ENCODE measurements around the gene ETNK2.

ETNK2 gene

GRCh38 chr1:204149107-204149506, 2.7 kb downstream of the ETNK2 start:
- peaks cover 0 to 10% of the 10 kb centered on the region in 2 donors for H3K4me1 ChIP-seq (ENCODE audit: control insufficient read depth in 1 of 2, insufficient read depth in 2 of 2, low read length in 2 of 2)
- H3K27ac ChIP-seq (ENCODE audit: low read depth, low read length): no peak overlapping the region
- H3K27me3 ChIP-seq (ENCODE audit: control insufficient read depth in 1 of 2, insufficient read depth in 2 of 2, low read length in 2 of 2): peaks cover 5 to 9% of the 10 kb centered on the region in 2 donors
- H3K4me3 ChIP-seq (ENCODE audit: low read depth in 1 of 2, low read length in 2 of 2): no peak overlapping the region
- H3K36me3 ChIP-seq (ENCODE audit: control insufficient read depth in 1 of 2, insufficient read depth in 2 of 2, low read length in 2 of 2): no peaks in the 10 kb centered on the region
- no peaks in the 10 kb centered on the region for H3K9me3 ChIP-seq (ENCODE audit: control insufficient read depth in 1 of 2, low read length in 2 of 2)
- H3K9ac ChIP-seq (ENCODE audit: low read depth in 1 of 2, low read length in 2 of 2): no peak overlapping the region

- Histone ChIP-seq H3K27me3 (ENCODE audit: control insufficient read depth in 1 of 2, insufficient read depth in 2 of 2, low read length in 2 of 2) (peaks cover 3 to 9% of the 10 kb centered on the region in 2 donors), H3K36me3 (ENCODE audit: control insufficient read depth in 1 of 2, insufficient read depth in 2 of 2, low read length in 2 of 2) (no peaks in the 10 kb centered on the region), H3K9ac (ENCODE audit: low read depth in 1 of 2, low read length in 2 of 2) (no peak overlapping the region), H3K4me1 (ENCODE audit: control insufficient read depth in 1 of 2, insufficient read depth in 2 of 2, low read length in 2 of 2) (peaks cover 0 to 10% of the 10 kb centered on the region in 2 donors), H3K9me3 (ENCODE audit: control insufficient read depth in 1 of 2, low read length in 2 of 2) (no peaks in the 10 kb centered on the region), H3K4me3 (ENCODE audit: low read depth in 1 of 2, low read length in 2 of 2) (no peak overlapping the region), H3K27ac (ENCODE audit: low read depth, low read length) (no peak overlapping the region)
Observed at GRCh38 chr1:204147406-204148383, 4.1 kb downstream of the ETNK2 start.

- Histone ChIP-seq H3K9me3 (ENCODE audit: control insufficient read depth in 1 of 2, low read length in 2 of 2) (no peaks in the 10 kb centered on the region), H3K27ac (ENCODE audit: low read depth, low read length) (no peak overlapping the region), H3K4me3 (ENCODE audit: low read depth in 1 of 2, low read length in 2 of 2) (no peak overlapping the region), H3K9ac (ENCODE audit: low read depth in 1 of 2, low read length in 2 of 2) (no peak overlapping the region), H3K36me3 (ENCODE audit: control insufficient read depth in 1 of 2, insufficient read depth in 2 of 2, low read length in 2 of 2) (no peaks in the 10 kb centered on the region), H3K27me3 (ENCODE audit: control insufficient read depth in 1 of 2, insufficient read depth in 2 of 2, low read length in 2 of 2) (peaks cover 0 to 6% of the 10 kb centered on the region in 2 donors), H3K4me1 (ENCODE audit: control insufficient read depth in 1 of 2, insufficient read depth in 2 of 2, low read length in 2 of 2) (peaks cover 0 to 4% of the 10 kb centered on the region in 2 donors)
Observed at GRCh38 chr1:204146965-204147364, 4.9 kb downstream of the ETNK2 start.

GRCh38 chr1:204146309-204146708, 5.5 kb downstream of the ETNK2 start:
- Histone ChIP-seq H3K9ac (ENCODE audit: low read depth in 1 of 2, low read length in 2 of 2) (no peak overlapping the region), H3K27me3 (ENCODE audit: control insufficient read depth in 1 of 2, insufficient read depth in 2 of 2, low read length in 2 of 2) (peaks cover 0 to 2% of the 10 kb centered on the region in 2 donors), H3K4me3 (ENCODE audit: low read depth in 1 of 2, low read length in 2 of 2) (no peak overlapping the region), H3K9me3 (ENCODE audit: control insufficient read depth in 1 of 2, low read length in 2 of 2) (no peaks in the 10 kb centered on the region), H3K36me3 (ENCODE audit: control insufficient read depth in 1 of 2, insufficient read depth in 2 of 2, low read length in 2 of 2) (no peaks in the 10 kb centered on the region), H3K27ac (ENCODE audit: low read depth, low read length) (no peak overlapping the region), H3K4me1 (ENCODE audit: control insufficient read depth in 1 of 2, insufficient read depth in 2 of 2, low read length in 2 of 2) (peaks cover 0 to under 1% of the 10 kb centered on the region in 2 donors)

GRCh38 chr1:204145033-204145504, 6.8 kb downstream of the ETNK2 start:
- Histone ChIP-seq H3K27ac (ENCODE audit: low read depth, low read length) (no peak overlapping the region), H3K27me3 (ENCODE audit: control insufficient read depth in 1 of 2, insufficient read depth in 2 of 2, low read length in 2 of 2) (no peaks in the 10 kb centered on the region), H3K36me3 (ENCODE audit: control insufficient read depth in 1 of 2, insufficient read depth in 2 of 2, low read length in 2 of 2) (no peaks in the 10 kb centered on the region), H3K9me3 (ENCODE audit: control insufficient read depth in 1 of 2, low read length in 2 of 2) (no peaks in the 10 kb centered on the region), H3K9ac (ENCODE audit: low read depth in 1 of 2, low read length in 2 of 2) (no peak overlapping the region), H3K4me1 (ENCODE audit: control insufficient read depth in 1 of 2, insufficient read depth in 2 of 2, low read length in 2 of 2) (no peaks in the 10 kb centered on the region), H3K4me3 (ENCODE audit: low read depth in 1 of 2, low read length in 2 of 2) (no peak overlapping the region)

GRCh38 chr1:204143276-204144041, 8.4 kb downstream of the ETNK2 start:
- Histone ChIP-seq H3K4me3 (ENCODE audit: low read depth in 1 of 2, low read length in 2 of 2) (no peak overlapping the region), H3K27me3 (ENCODE audit: control insufficient read depth in 1 of 2, insufficient read depth in 2 of 2, low read length in 2 of 2) (no peaks in the 10 kb centered on the region), H3K27ac (ENCODE audit: low read depth, low read length) (no peak overlapping the region), H3K9me3 (ENCODE audit: control insufficient read depth in 1 of 2, low read length in 2 of 2) (no peaks in the 10 kb centered on the region), H3K9ac (ENCODE audit: low read depth in 1 of 2, low read length in 2 of 2) (no peak overlapping the region), H3K4me1 (ENCODE audit: control insufficient read depth in 1 of 2, insufficient read depth in 2 of 2, low read length in 2 of 2) (no peaks in the 10 kb centered on the region), H3K36me3 (ENCODE audit: control insufficient read depth in 1 of 2, insufficient read depth in 2 of 2, low read length in 2 of 2) (no peaks in the 10 kb centered on the region)

GRCh38 chr1:204142032-204142974, 9.5 kb downstream of the ETNK2 start:
- no peaks in the 10 kb centered on the region for H3K27me3 ChIP-seq (ENCODE audit: control insufficient read depth in 1 of 2, insufficient read depth in 2 of 2, low read length in 2 of 2)
- no peak overlapping the region for H3K27ac ChIP-seq (ENCODE audit: low read depth, low read length)
- no peaks in the 10 kb centered on the region for H3K4me1 ChIP-seq (ENCODE audit: control insufficient read depth in 1 of 2, insufficient read depth in 2 of 2, low read length in 2 of 2)
- H3K9ac ChIP-seq (ENCODE audit: low read depth in 1 of 2, low read length in 2 of 2): no peak overlapping the region
- H3K4me3 ChIP-seq (ENCODE audit: low read depth in 1 of 2, low read length in 2 of 2): no peak overlapping the region
- no peaks in the 10 kb centered on the region for H3K36me3 ChIP-seq (ENCODE audit: control insufficient read depth in 1 of 2, insufficient read depth in 2 of 2, low read length in 2 of 2)
- no peaks in the 10 kb centered on the region for H3K9me3 ChIP-seq (ENCODE audit: control insufficient read depth in 1 of 2, low read length in 2 of 2)

GRCh38 chr1:204141131-204141530, 10.7 kb downstream of the ETNK2 start:
- Histone ChIP-seq H3K4me1 (ENCODE audit: control insufficient read depth in 1 of 2, insufficient read depth in 2 of 2, low read length in 2 of 2) (no peaks in the 10 kb centered on the region), H3K36me3 (ENCODE audit: control insufficient read depth in 1 of 2, insufficient read depth in 2 of 2, low read length in 2 of 2) (no peaks in the 10 kb centered on the region), H3K27me3 (ENCODE audit: control insufficient read depth in 1 of 2, insufficient read depth in 2 of 2, low read length in 2 of 2) (no peaks in the 10 kb centered on the region), H3K27ac (ENCODE audit: low read depth, low read length) (no peak overlapping the region), H3K9ac (ENCODE audit: low read depth in 1 of 2, low read length in 2 of 2) (no peak overlapping the region), H3K4me3 (ENCODE audit: low read depth in 1 of 2, low read length in 2 of 2) (no peak overlapping the region), H3K9me3 (ENCODE audit: control insufficient read depth in 1 of 2, low read length in 2 of 2) (no peaks in the 10 kb centered on the region)

GRCh38 chr1:204139952-204140351, 11.9 kb downstream of the ETNK2 start:
- H3K27me3 ChIP-seq (ENCODE audit: control insufficient read depth in 1 of 2, insufficient read depth in 2 of 2, low read length in 2 of 2): no peaks in the 10 kb centered on the region
- H3K4me3 ChIP-seq (ENCODE audit: low read depth in 1 of 2, low read length in 2 of 2): no peak overlapping the region
- no peaks in the 10 kb centered on the region for H3K9me3 ChIP-seq (ENCODE audit: control insufficient read depth in 1 of 2, low read length in 2 of 2)
- no peaks in the 10 kb centered on the region for H3K4me1 ChIP-seq (ENCODE audit: control insufficient read depth in 1 of 2, insufficient read depth in 2 of 2, low read length in 2 of 2)
- no peaks in the 10 kb centered on the region for H3K36me3 ChIP-seq (ENCODE audit: control insufficient read depth in 1 of 2, insufficient read depth in 2 of 2, low read length in 2 of 2)
- H3K27ac ChIP-seq (ENCODE audit: low read depth, low read length): no peak overlapping the region
- H3K9ac ChIP-seq (ENCODE audit: low read depth in 1 of 2, low read length in 2 of 2): no peak overlapping the region

Measured in duodenal mucosa (tissue), 2 donors.